ENCODE results near the gene BMP7.

The BMP7 gene

GRCh38 chr20:57140416-57140965 is 126.0 kb downstream of the BMP7 start:
- H3K9me3 Mint-ChIP-seq = no peaks in the 10 kb centered on the region
- no peaks in the 10 kb centered on the region for H3K36me3 Mint-ChIP-seq (ENCODE audit: low read depth)
- H3K27ac Mint-ChIP-seq = no peak overlapping the region
- H3K27me3 Mint-ChIP-seq (ENCODE audit: low read depth) = peaks cover 26% of the 10 kb centered on the region
- H3K4me3 Mint-ChIP-seq = no peak overlapping the region
- no peak for TF ChIP-seq CTCF (IDR thresholded peaks at IDR 0.05; ENCODE audit: unreplicated experiment in 3 of 3)
- H3K4me1 Mint-ChIP-seq = peaks cover 4% of the 10 kb centered on the region

- Mint-ChIP-seq H3K27me3 (ENCODE audit: low read depth) (peaks cover 27% of the 10 kb centered on the region), H3K9me3 (no peaks in the 10 kb centered on the region), H3K36me3 (ENCODE audit: low read depth) (no peaks in the 10 kb centered on the region), H3K4me3 (no peak overlapping the region), H3K4me1 (peaks cover 5% of the 10 kb centered on the region), H3K27ac (no peak overlapping the region)
- TF ChIP-seq CTCF (IDR thresholded peaks at IDR 0.05; ENCODE audit: unreplicated experiment in 3 of 3) = no peak
Measured at GRCh38 chr20:57139342-57140093, 126.9 kb downstream of the BMP7 start.

- H3K27ac Mint-ChIP-seq = no peak overlapping the region
- TF ChIP-seq CTCF (IDR thresholded peaks at IDR 0.05; ENCODE audit: unreplicated experiment in 3 of 3) = no peak
- H3K9me3 Mint-ChIP-seq = no peaks in the 10 kb centered on the region
- peaks cover 18% of the 10 kb centered on the region for H3K27me3 Mint-ChIP-seq (ENCODE audit: low read depth)
- H3K36me3 Mint-ChIP-seq (ENCODE audit: low read depth) = no peaks in the 10 kb centered on the region
- H3K4me3 Mint-ChIP-seq = no peak overlapping the region
- peaks cover 14% of the 10 kb centered on the region for H3K4me1 Mint-ChIP-seq
Measured at GRCh38 chr20:57138198-57138995, 128.0 kb downstream of the BMP7 start.

- Mint-ChIP-seq H3K27ac (no peak overlapping the region), H3K4me1 (peaks cover 11% of the 10 kb centered on the region), H3K27me3 (ENCODE audit: low read depth) (peaks cover 15% of the 10 kb centered on the region), H3K9me3 (no peaks in the 10 kb centered on the region), H3K4me3 (no peak overlapping the region), H3K36me3 (ENCODE audit: low read depth) (no peaks in the 10 kb centered on the region)
- TF ChIP-seq CTCF (IDR thresholded peaks at IDR 0.05; ENCODE audit: unreplicated experiment in 3 of 3) = no peak
Measured at GRCh38 chr20:57137676-57138075, 128.8 kb downstream of the BMP7 start.

GRCh38 chr20:57136734-57137133 is 129.7 kb downstream of the BMP7 start:
- Mint-ChIP-seq H3K9me3 (no peaks in the 10 kb centered on the region), H3K36me3 (ENCODE audit: low read depth) (no peaks in the 10 kb centered on the region), H3K4me1 (peaks cover 16% of the 10 kb centered on the region)

More at GRCh38 chr20:57136734-57137133, 129.7 kb downstream of the BMP7 start:
- peaks cover 15% of the 10 kb centered on the region for H3K27me3 Mint-ChIP-seq (ENCODE audit: low read depth)
- H3K4me3 Mint-ChIP-seq = no peak overlapping the region
- no peak for TF ChIP-seq CTCF (IDR thresholded peaks at IDR 0.05; ENCODE audit: unreplicated experiment in 3 of 3)
- no peak overlapping the region for H3K27ac Mint-ChIP-seq
